ENCODE data around the gene AHCYL2.
"Not testable (repeated sequence)": the region's sequence is repeated elsewhere in the genome, so short reads cannot be mapped to it uniquely, and the experiment has no call there.

Gene AHCYL2

GRCh38 chr7:129367700-129368388 is 143.0 kb downstream of the AHCYL2 start:
- Histone ChIP-seq H3K4me1 (ENCODE audit: control insufficient read depth, low read length) (peaks cover 15% of the 10 kb centered on the region), H3K27ac (ENCODE audit: low read depth, low read length) (no peak overlapping the region), H3K4me2 (ENCODE audit: low read length) (peak overlapping the region; percentile 17; the same call in 1 of the 2 replicates), H3K36me3 (ENCODE audit: control insufficient read depth, low read length) (no peaks in the 10 kb centered on the region), H4K20me1 (ENCODE audit: control insufficient read depth, insufficient read depth, low read depth, low read length) (no peaks in the 10 kb centered on the region), H3K27me3 (ENCODE audit: control insufficient read depth, low read length) (0 out of 2 replicates have a peak, but pooled peaks cover 3% of the 10 kb centered on the region), H3K79me2 (ENCODE audit: control insufficient read depth, low read length) (no peaks in the 10 kb centered on the region), H3K4me3 (ENCODE audit: low read length) (no peak overlapping the region), H3F3A (ENCODE audit: control insufficient read depth, insufficient read depth) (no peaks in the 10 kb centered on the region), H3K9me2 (replicated peaks; ENCODE audit: control insufficient read depth, low read length) (no peaks in the 10 kb centered on the region), H3K9me3 (ENCODE audit: control insufficient read depth, insufficient read depth, low read length) (no peaks in the 10 kb centered on the region)
- TF ChIP-seq CTCF (IDR thresholded peaks at IDR 0.05; ENCODE audit: low read depth, low read length, poor library complexity, severe bottlenecking) (peak; percentile 100), EZH2phosphoT487 (IDR thresholded peaks at IDR 0.05; ENCODE audit: borderline replicate concordance, low read length) (no peak)

GRCh38 chr7:129368389-129368986 is 143.7 kb downstream of the AHCYL2 start:
- Histone ChIP-seq H3K4me3 (ENCODE audit: low read length) (no peak overlapping the region), H3F3A (ENCODE audit: control insufficient read depth, insufficient read depth) (no peaks in the 10 kb centered on the region), H3K9me3 (ENCODE audit: control insufficient read depth, insufficient read depth, low read length) (no peaks in the 10 kb centered on the region), H3K79me2 (ENCODE audit: control insufficient read depth, low read length) (no peaks in the 10 kb centered on the region), H3K36me3 (ENCODE audit: control insufficient read depth, low read length) (no peaks in the 10 kb centered on the region), H3K4me2 (ENCODE audit: low read length) (peak overlapping the region; percentile 17; the same call in 1 of the 2 replicates), H4K20me1 (ENCODE audit: control insufficient read depth, insufficient read depth, low read depth, low read length) (no peaks in the 10 kb centered on the region), H3K27me3 (ENCODE audit: control insufficient read depth, low read length) (0 out of 2 replicates have a peak, but pooled peaks cover 3% of the 10 kb centered on the region), H3K27ac (ENCODE audit: low read depth, low read length) (no peak overlapping the region), H3K4me1 (ENCODE audit: control insufficient read depth, low read length) (peaks cover 15% of the 10 kb centered on the region), H3K9me2 (replicated peaks; ENCODE audit: control insufficient read depth, low read length) (no peaks in the 10 kb centered on the region)
- TF ChIP-seq CTCF (IDR thresholded peaks at IDR 0.05; ENCODE audit: low read depth, low read length, poor library complexity, severe bottlenecking) (no peak), EZH2phosphoT487 (IDR thresholded peaks at IDR 0.05; ENCODE audit: borderline replicate concordance, low read length) (no peak)

- not testable (repeated sequence) for H3K36me3 ChIP-seq (ENCODE audit: control insufficient read depth, low read length); H3K4me2 ChIP-seq (ENCODE audit: low read length); H3K4me3 ChIP-seq (ENCODE audit: low read length); H4K20me1 ChIP-seq (ENCODE audit: control insufficient read depth, insufficient read depth, low read depth, low read length); H3K9me2 ChIP-seq (replicated peaks; ENCODE audit: control insufficient read depth, low read length); H3F3A ChIP-seq (ENCODE audit: control insufficient read depth, insufficient read depth); H3K79me2 ChIP-seq (ENCODE audit: control insufficient read depth, low read length); H3K27ac ChIP-seq (ENCODE audit: low read depth, low read length); H3K9me3 ChIP-seq (ENCODE audit: control insufficient read depth, insufficient read depth, low read length); H3K27me3 ChIP-seq (ENCODE audit: control insufficient read depth, low read length)
- H3K4me1 ChIP-seq (ENCODE audit: control insufficient read depth, low read length) = peaks cover 15% of the 10 kb centered on the region
Measured at GRCh38 chr7:129369447-129369846, 144.6 kb downstream of the AHCYL2 start.

- Histone ChIP-seq H3K4me2 (ENCODE audit: low read length) (no peak overlapping the region), H3K4me1 (ENCODE audit: control insufficient read depth, low read length) (peaks cover 15% of the 10 kb centered on the region), H3K36me3 (ENCODE audit: control insufficient read depth, low read length) (no peaks in the 10 kb centered on the region), H4K20me1 (ENCODE audit: control insufficient read depth, insufficient read depth, low read depth, low read length) (no peaks in the 10 kb centered on the region), H3K9me3 (ENCODE audit: control insufficient read depth, insufficient read depth, low read length) (no peaks in the 10 kb centered on the region), H3K27me3 (ENCODE audit: control insufficient read depth, low read length) (0 out of 2 replicates have a peak, but pooled peaks cover 3% of the 10 kb centered on the region), H3K4me3 (ENCODE audit: low read length) (no peak overlapping the region), H3K79me2 (ENCODE audit: control insufficient read depth, low read length) (no peaks in the 10 kb centered on the region), H3K27ac (ENCODE audit: low read depth, low read length) (no peak overlapping the region), H3K9me2 (replicated peaks; ENCODE audit: control insufficient read depth, low read length) (no peaks in the 10 kb centered on the region), H3F3A (ENCODE audit: control insufficient read depth, insufficient read depth) (no peaks in the 10 kb centered on the region)
- TF ChIP-seq EZH2phosphoT487 (IDR thresholded peaks at IDR 0.05; ENCODE audit: borderline replicate concordance, low read length) = no peak
- no peak for TF ChIP-seq CTCF (IDR thresholded peaks at IDR 0.05; ENCODE audit: low read depth, low read length, poor library complexity, severe bottlenecking)
Measured at GRCh38 chr7:129370812-129371211, 146.0 kb downstream of the AHCYL2 start.
